HEK293 (cell line): Measurements from ENCODE around the gene LILRA1.

Experiments used
- CTCF ChIA-PET: fragments of 350-600 bp; formaldehyde crosslinking; extraction: SDS; loops from one replicate; lab custom pipeline; 2021; ENCODE audit warnings: antibody characterized with exemption; lab: Yijun Ruan, JAX
- POLR2A ChIA-PET: fragments of 300-600 bp; formaldehyde crosslinking; extraction: SDS; loops from one replicate; lab custom pipeline; 2020; ENCODE audit warnings: antibody characterized with exemption, inconsistent platforms; lab: Yijun Ruan, JAX
- H3K27ac ChIP-seq: fragments of 200-500 bp; sonication (Bioruptor generic); 2 replicates; pipeline ENCODE4 v1.5.1; 2014; ENCODE audit warnings: low read depth, low read length, control low read depth, inconsistent platforms; ENCODE audit errors: extremely low read depth
- H3K36me3 ChIP-seq, 2 experiments: fragments of 200-500 bp in 1 of 2; sonication (Bioruptor generic) in 1 of 2; 1 replicate in 1 of 2; 2 replicates in 1 of 2; pipeline ENCODE4 v1.5.1; 2014 to 2017; ENCODE audit warnings: inconsistent platforms in 2 of 2, low read length in 2 of 2; ENCODE audit not compliant: control insufficient read depth in 2 of 2, insufficient read depth in 1 of 2
- H3K4me1 ChIP-seq: fragments of 200-500 bp; sonication (Bioruptor generic); 2 replicates; pipeline ENCODE4 v1.5.1; 2014; ENCODE audit warnings: mild to moderate bottlenecking, low read length, inconsistent platforms; ENCODE audit not compliant: control insufficient read depth, insufficient read depth
- H3K4me3 ChIP-seq: 2 replicates; pipeline ENCODE4 v1.5.1; 2011; ENCODE audit warnings: low read depth, mild to moderate bottlenecking, control low read depth, low read length, moderate library complexity
- H3K9me3 ChIP-seq: fragments of 200-500 bp; sonication (Bioruptor generic); 2 replicates; pipeline ENCODE4 v1.5.1; 2014; ENCODE audit warnings: low read depth, low read length, inconsistent platforms; ENCODE audit not compliant: control insufficient read depth, insufficient read depth
- FEZF1 ChIP-seq: fragments of 450-650 bp; formaldehyde crosslinking; IDR thresholded peaks from 2 replicates; pipeline ENCODE4 v1.5.1; 2016; ENCODE audit warnings: missing biosample characterization, missing genetic modification characterization
- GLI4 ChIP-seq: fragments of 450-650 bp; formaldehyde crosslinking; IDR thresholded peaks from 2 replicates; pipeline ENCODE4 v1.5.1; 2016; ENCODE audit warnings: missing biosample characterization, missing genetic modification characterization
- KLF7 ChIP-seq: fragments of 450-650 bp; formaldehyde crosslinking; IDR thresholded peaks from 2 replicates; pipeline ENCODE4 v1.5.1; 2016; ENCODE audit warnings: missing biosample characterization, missing genetic modification characterization, borderline replicate concordance
- KLF8 ChIP-seq: fragments of 450-650 bp; formaldehyde crosslinking; IDR thresholded peaks from 2 replicates; pipeline ENCODE4 v1.5.1; 2016; ENCODE audit warnings: missing biosample characterization, missing genetic modification characterization
- SALL2 ChIP-seq: fragments of 450-650 bp; formaldehyde crosslinking; IDR thresholded peaks from 2 replicates; pipeline ENCODE4 v1.5.0; 2017; ENCODE audit warnings: missing biosample characterization, mild to moderate bottlenecking, missing genetic modification characterization, borderline replicate concordance
- SCRT1 ChIP-seq: fragments of 450-650 bp; formaldehyde crosslinking; IDR thresholded peaks from 2 replicates; pipeline ENCODE4 v1.5.1; 2016; ENCODE audit warnings: missing biosample characterization, missing genetic modification characterization, borderline replicate concordance
- ZBTB7A ChIP-seq: fragments of 450-650 bp; formaldehyde crosslinking; IDR thresholded peaks from 2 replicates; pipeline ENCODE4 v1.5.1; 2016; ENCODE audit warnings: low read depth, missing biosample characterization, missing genetic modification characterization
- ZEB2 ChIP-seq: fragments of 450-650 bp; formaldehyde crosslinking; IDR thresholded peaks from 2 replicates; pipeline ENCODE4 v1.5.1; 2016; ENCODE audit warnings: missing biosample characterization, missing genetic modification characterization
- ZNF19 ChIP-seq: fragments of 450-650 bp; formaldehyde crosslinking; IDR thresholded peaks from 2 replicates; pipeline ENCODE4; 2016; ENCODE audit warnings: missing biosample characterization, missing genetic modification characterization, low read depth
- ZNF266 ChIP-seq: fragments of 450-650 bp; formaldehyde crosslinking; IDR thresholded peaks from 2 replicates; pipeline ENCODE4 v1.5.1; 2016; ENCODE audit warnings: missing biosample characterization, missing genetic modification characterization, low read depth
- ZNF354C ChIP-seq: fragments of 450-650 bp; formaldehyde crosslinking; IDR thresholded peaks from 2 replicates; pipeline ENCODE4 v1.5.1; 2016; ENCODE audit warnings: missing biosample characterization, missing genetic modification characterization, low read depth, borderline replicate concordance
- ZNF558 ChIP-seq: fragments of 450-650 bp; formaldehyde crosslinking; IDR thresholded peaks from 2 replicates; pipeline ENCODE4 v1.5.1; 2016; ENCODE audit warnings: missing biosample characterization, missing genetic modification characterization
- ZNF610 ChIP-seq: fragments of 450-650 bp; formaldehyde crosslinking; IDR thresholded peaks from 2 replicates; pipeline ENCODE4 v1.5.1; 2016; ENCODE audit warnings: missing biosample characterization, missing genetic modification characterization, borderline replicate concordance
- ZNF670 ChIP-seq: fragments of 450-650 bp; formaldehyde crosslinking; IDR thresholded peaks from 2 replicates; pipeline ENCODE4 v1.5.1; 2016; ENCODE audit warnings: missing biosample characterization, missing genetic modification characterization, low read depth
- TF ChIP-seq, protein P1 (sequence below): fragments of 450-650 bp; formaldehyde crosslinking; IDR thresholded peaks from 2 replicates; pipeline ENCODE4 v1.5.1; 2016; ENCODE audit warnings: missing biosample characterization, missing genetic modification characterization
- TF ChIP-seq, protein P2 (sequence below): fragments of 450-650 bp; formaldehyde crosslinking; IDR thresholded peaks from 2 replicates; pipeline ENCODE4 v1.5.1; 2017; ENCODE audit warnings: missing biosample characterization, missing genetic modification characterization
- TF ChIP-seq, protein P3 (sequence below): fragments of 450-650 bp; formaldehyde crosslinking; IDR thresholded peaks from 2 replicates; pipeline ENCODE4 v1.5.1; 2016; ENCODE audit warnings: missing biosample characterization, missing genetic modification characterization
- TF ChIP-seq, protein P4 (sequence below): fragments of 450-650 bp; IDR thresholded peaks from 2 replicates; pipeline ENCODE4 v1.5.1; 2018; ENCODE audit warnings: missing biosample characterization, missing genetic modification characterization
- TF ChIP-seq, protein P5 (sequence below): fragments of 450-650 bp; formaldehyde crosslinking; IDR thresholded peaks from 2 replicates; pipeline ENCODE4 v1.5.1; 2016; ENCODE audit warnings: missing biosample characterization, missing genetic modification characterization
- TF ChIP-seq, protein P6 (sequence below): fragments of 450-650 bp; formaldehyde crosslinking; IDR thresholded peaks from 2 replicates; pipeline ENCODE4 v1.5.1; 2016; ENCODE audit warnings: missing biosample characterization, missing genetic modification characterization, low read depth

The LILRA1 gene

DNA sequence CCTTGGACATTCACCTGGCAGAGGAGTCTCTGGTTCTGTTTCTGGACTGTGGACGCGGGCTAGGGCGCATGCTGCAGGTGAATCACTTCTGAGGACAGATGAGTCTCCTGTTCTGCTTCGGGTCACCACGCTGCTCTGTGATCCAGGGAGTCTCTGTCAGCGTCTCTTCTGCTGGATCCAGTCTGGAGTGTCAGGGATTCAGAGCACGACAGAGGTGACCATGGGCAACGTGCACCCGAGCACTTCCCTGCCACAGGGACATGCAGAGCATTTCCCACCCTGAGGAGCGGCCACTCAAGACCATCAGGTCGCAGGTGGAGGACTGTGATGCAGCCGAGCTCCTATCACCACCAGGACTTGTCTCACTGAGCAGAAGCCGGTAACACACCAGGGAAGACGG is 44.2 kb upstream of the LILRA1 start:
- POLR2A ChIA-PET: no interaction called here
- TF ChIP-seq GLI4 (tag by site-specific recombination): no peak
- no peak for TF ChIP-seq ZNF558 (tag by site-specific recombination)
- no peak for TF ChIP-seq ZNF19
- no peak for TF ChIP-seq SALL2 (tag by site-specific recombination)
- TF ChIP-seq SCRT1: no peak
- TF ChIP-seq, protein P1, sequence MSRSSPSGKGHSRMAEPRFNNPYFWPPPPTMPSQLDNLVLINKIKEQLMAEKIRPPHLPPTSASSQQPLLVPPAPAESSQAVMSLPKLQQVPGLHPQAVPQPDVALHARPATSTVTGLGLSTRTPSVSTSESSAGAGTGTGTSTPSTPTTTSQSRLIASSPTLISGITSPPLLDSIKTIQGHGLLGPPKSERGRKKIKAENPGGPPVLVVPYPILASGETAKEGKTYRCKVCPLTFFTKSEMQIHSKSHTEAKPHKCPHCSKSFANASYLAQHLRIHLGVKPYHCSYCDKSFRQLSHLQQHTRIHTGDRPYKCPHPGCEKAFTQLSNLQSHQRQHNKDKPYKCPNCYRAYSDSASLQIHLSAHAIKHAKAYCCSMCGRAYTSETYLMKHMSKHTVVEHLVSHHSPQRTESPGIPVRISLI (tag by site-specific recombination): no peak
- no peak for TF ChIP-seq KLF7 (tag by site-specific recombination)
- no peak for TF ChIP-seq ZEB2 (tag by site-specific recombination)
- TF ChIP-seq, protein P2, sequence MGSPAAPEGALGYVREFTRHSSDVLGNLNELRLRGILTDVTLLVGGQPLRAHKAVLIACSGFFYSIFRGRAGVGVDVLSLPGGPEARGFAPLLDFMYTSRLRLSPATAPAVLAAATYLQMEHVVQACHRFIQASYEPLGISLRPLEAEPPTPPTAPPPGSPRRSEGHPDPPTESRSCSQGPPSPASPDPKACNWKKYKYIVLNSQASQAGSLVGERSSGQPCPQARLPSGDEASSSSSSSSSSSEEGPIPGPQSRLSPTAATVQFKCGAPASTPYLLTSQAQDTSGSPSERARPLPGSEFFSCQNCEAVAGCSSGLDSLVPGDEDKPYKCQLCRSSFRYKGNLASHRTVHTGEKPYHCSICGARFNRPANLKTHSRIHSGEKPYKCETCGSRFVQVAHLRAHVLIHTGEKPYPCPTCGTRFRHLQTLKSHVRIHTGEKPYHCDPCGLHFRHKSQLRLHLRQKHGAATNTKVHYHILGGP: no peak
- no peak for TF ChIP-seq KLF8
- TF ChIP-seq, protein P3, sequence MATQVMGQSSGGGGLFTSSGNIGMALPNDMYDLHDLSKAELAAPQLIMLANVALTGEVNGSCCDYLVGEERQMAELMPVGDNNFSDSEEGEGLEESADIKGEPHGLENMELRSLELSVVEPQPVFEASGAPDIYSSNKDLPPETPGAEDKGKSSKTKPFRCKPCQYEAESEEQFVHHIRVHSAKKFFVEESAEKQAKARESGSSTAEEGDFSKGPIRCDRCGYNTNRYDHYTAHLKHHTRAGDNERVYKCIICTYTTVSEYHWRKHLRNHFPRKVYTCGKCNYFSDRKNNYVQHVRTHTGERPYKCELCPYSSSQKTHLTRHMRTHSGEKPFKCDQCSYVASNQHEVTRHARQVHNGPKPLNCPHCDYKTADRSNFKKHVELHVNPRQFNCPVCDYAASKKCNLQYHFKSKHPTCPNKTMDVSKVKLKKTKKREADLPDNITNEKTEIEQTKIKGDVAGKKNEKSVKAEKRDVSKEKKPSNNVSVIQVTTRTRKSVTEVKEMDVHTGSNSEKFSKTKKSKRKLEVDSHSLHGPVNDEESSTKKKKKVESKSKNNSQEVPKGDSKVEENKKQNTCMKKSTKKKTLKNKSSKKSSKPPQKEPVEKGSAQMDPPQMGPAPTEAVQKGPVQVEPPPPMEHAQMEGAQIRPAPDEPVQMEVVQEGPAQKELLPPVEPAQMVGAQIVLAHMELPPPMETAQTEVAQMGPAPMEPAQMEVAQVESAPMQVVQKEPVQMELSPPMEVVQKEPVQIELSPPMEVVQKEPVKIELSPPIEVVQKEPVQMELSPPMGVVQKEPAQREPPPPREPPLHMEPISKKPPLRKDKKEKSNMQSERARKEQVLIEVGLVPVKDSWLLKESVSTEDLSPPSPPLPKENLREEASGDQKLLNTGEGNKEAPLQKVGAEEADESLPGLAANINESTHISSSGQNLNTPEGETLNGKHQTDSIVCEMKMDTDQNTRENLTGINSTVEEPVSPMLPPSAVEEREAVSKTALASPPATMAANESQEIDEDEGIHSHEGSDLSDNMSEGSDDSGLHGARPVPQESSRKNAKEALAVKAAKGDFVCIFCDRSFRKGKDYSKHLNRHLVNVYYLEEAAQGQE: no peak
- no peak for TF ChIP-seq ZNF354C (tag by site-specific recombination)
- TF ChIP-seq ZNF610 (tag by site-specific recombination): no peak
- TF ChIP-seq ZBTB7A (tag by site-specific recombination): no peak
- TF ChIP-seq, protein P4, sequence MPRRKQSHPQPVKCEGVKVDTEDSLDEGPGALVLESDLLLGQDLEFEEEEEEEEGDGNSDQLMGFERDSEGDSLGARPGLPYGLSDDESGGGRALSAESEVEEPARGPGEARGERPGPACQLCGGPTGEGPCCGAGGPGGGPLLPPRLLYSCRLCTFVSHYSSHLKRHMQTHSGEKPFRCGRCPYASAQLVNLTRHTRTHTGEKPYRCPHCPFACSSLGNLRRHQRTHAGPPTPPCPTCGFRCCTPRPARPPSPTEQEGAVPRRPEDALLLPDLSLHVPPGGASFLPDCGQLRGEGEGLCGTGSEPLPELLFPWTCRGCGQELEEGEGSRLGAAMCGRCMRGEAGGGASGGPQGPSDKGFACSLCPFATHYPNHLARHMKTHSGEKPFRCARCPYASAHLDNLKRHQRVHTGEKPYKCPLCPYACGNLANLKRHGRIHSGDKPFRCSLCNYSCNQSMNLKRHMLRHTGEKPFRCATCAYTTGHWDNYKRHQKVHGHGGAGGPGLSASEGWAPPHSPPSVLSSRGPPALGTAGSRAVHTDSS: no peak
- no peak for TF ChIP-seq ZNF266 (tag by site-specific recombination)
- TF ChIP-seq, protein P5, sequence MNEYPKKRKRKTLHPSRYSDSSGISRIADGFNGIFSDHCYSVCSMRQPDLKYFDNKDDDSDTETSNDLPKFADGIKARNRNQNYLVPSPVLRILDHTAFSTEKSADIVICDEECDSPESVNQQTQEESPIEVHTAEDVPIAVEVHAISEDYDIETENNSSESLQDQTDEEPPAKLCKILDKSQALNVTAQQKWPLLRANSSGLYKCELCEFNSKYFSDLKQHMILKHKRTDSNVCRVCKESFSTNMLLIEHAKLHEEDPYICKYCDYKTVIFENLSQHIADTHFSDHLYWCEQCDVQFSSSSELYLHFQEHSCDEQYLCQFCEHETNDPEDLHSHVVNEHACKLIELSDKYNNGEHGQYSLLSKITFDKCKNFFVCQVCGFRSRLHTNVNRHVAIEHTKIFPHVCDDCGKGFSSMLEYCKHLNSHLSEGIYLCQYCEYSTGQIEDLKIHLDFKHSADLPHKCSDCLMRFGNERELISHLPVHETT (tag by site-specific recombination): no peak
- TF ChIP-seq ZNF670 (tag by site-specific recombination): no peak
- TF ChIP-seq, protein P6, sequence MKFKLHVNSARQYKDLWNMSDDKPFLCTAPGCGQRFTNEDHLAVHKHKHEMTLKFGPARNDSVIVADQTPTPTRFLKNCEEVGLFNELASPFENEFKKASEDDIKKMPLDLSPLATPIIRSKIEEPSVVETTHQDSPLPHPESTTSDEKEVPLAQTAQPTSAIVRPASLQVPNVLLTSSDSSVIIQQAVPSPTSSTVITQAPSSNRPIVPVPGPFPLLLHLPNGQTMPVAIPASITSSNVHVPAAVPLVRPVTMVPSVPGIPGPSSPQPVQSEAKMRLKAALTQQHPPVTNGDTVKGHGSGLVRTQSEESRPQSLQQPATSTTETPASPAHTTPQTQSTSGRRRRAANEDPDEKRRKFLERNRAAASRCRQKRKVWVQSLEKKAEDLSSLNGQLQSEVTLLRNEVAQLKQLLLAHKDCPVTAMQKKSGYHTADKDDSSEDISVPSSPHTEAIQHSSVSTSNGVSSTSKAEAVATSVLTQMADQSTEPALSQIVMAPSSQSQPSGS: no peak
- no peak for TF ChIP-seq FEZF1 (tag by site-specific recombination)
- no peaks in the 10 kb centered on the region for H3K4me1 ChIP-seq
- no peaks in the 10 kb centered on the region for H3K9me3 ChIP-seq
- H3K4me3 ChIP-seq: no peak overlapping the region
- CTCF ChIA-PET: no interaction called here
- H3K36me3 ChIP-seq: no peaks in the 10 kb centered on the region
- no peak overlapping the region for H3K27ac ChIP-seq
